ENCODE results near the gene SEPTIN7. TPM values are rescaled to one million over a fixed set of nuclear protein-coding genes. Genes with fewer than 3 reads are reported as not detected.

Gene SEPTIN7
- total and polyA plus RNA-seq, 2 donors from 2014 or later, result 125 to 189 TPM

DNA sequence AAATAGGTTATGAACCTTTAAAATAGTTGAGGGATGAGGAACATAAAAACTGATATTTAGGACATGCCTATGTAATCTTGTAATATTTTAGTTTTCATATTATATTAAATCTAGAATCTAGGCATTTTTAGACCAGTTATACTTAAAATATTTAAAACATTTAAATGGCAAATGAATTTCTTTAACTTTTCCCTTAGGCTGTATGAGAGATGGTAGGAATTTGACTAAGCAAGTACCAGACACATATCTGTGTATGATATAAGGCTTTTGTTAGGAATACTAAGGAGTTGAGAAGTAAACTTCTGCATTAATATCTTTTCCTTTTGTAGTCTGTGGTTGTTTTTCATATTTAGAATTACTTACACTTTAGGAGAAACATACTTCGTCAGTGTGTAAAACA, 25.1 kb downstream of the SEPTIN7 start:
- H3K27me3 ChIP-seq (ENCODE audit: control insufficient read depth, insufficient read depth, low read length), result no peaks in the 10 kb centered on the region
- H3K36me3 ChIP-seq (ENCODE audit: control insufficient read depth in 2 of 3, insufficient read depth in 3 of 3, low read length in 3 of 3), result no peaks in the 10 kb centered on the region
- H3K4me3 ChIP-seq (ENCODE audit: low read length in 3 of 3), result no peak overlapping the region
- H3K27ac ChIP-seq (ENCODE audit: low read depth in 2 of 2, low read length in 2 of 2), result no peak overlapping the region
- no peaks in the 10 kb centered on the region for H3K9me3 ChIP-seq (ENCODE audit: control insufficient read depth in 2 of 3, insufficient read depth in 1 of 3, low read length in 3 of 3)
- peaks cover 0 to 5% (median 0%) of the 10 kb centered on the region in 3 donors for H3K4me1 ChIP-seq (ENCODE audit: control insufficient read depth in 2 of 3, insufficient read depth in 2 of 3, low read depth in 1 of 3, low read length in 3 of 3)
- DNase-seq, result no peak
- H3K9ac ChIP-seq (ENCODE audit: low read length in 3 of 3), result no peak overlapping the region
- intact Hi-C loops (cut with DNase I), result no loop called here
- FAIRE-seq, result no peak
- TF ChIP-seq, protein P1, sequence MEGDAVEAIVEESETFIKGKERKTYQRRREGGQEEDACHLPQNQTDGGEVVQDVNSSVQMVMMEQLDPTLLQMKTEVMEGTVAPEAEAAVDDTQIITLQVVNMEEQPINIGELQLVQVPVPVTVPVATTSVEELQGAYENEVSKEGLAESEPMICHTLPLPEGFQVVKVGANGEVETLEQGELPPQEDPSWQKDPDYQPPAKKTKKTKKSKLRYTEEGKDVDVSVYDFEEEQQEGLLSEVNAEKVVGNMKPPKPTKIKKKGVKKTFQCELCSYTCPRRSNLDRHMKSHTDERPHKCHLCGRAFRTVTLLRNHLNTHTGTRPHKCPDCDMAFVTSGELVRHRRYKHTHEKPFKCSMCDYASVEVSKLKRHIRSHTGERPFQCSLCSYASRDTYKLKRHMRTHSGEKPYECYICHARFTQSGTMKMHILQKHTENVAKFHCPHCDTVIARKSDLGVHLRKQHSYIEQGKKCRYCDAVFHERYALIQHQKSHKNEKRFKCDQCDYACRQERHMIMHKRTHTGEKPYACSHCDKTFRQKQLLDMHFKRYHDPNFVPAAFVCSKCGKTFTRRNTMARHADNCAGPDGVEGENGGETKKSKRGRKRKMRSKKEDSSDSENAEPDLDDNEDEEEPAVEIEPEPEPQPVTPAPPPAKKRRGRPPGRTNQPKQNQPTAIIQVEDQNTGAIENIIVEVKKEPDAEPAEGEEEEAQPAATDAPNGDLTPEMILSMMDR (IDR thresholded peaks at IDR 0.05; ENCODE audit: borderline replicate concordance, extremely low read depth, insufficient read depth), result no peak

DNA sequence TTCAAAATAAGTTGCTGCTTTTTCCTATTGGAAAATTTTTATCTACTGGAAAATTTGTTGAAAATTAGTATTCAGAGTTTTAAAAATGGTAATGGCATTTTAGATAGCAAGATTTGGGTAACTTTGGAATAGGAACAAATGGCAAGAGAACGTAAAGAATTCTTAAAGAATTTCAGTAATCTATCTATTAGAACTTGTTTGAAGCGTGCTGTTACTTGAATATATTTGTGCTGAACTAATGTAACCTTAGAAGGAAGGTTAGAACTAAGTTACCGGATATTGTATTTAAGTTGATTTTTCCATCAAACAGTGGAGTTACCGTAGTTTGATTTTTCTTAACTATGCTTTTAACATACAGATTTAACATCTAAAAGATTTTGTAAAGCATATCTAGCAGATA, 25.9 kb downstream of the SEPTIN7 start:
- peaks cover 0 to 5% (median 0%) of the 10 kb centered on the region in 3 donors for H3K4me1 ChIP-seq (ENCODE audit: control insufficient read depth in 2 of 3, insufficient read depth in 2 of 3, low read depth in 1 of 3, low read length in 3 of 3)
- no peak overlapping the region for H3K9ac ChIP-seq (ENCODE audit: low read length in 3 of 3)
- no peak for FAIRE-seq

DNA sequence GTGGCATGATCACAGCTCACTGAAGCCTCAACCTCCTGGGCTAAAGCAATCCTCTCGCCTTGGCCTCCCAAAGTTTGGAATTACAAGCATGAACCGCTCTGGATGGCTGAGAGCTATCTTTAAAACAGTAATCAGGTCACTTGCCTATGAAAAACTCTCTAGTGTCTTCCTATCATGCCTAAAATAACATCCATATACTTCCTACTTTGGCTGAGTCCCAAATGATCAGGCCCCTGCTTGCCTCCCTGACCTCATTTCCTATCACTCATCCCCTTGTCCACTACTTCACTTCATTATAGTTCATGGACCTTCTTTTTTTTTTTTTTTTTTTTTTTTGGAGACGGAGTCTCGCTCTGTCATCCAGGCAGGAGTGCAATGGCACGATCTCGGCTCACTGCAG, 28.0 kb downstream of the SEPTIN7 start:
- Histone ChIP-seq H3K9me3 (ENCODE audit: control insufficient read depth in 2 of 3, insufficient read depth in 1 of 3, low read length in 3 of 3) (no peaks in the 10 kb centered on the region), H3K4me3 (ENCODE audit: low read length in 3 of 3) (no peak overlapping the region), H3K36me3 (ENCODE audit: control insufficient read depth in 2 of 3, insufficient read depth in 3 of 3, low read length in 3 of 3) (peaks cover 0 to 9% (median 3%) of the 10 kb centered on the region in 3 donors), H3K27ac (ENCODE audit: low read depth in 2 of 2, low read length in 2 of 2) (no peak overlapping the region), H3K27me3 (ENCODE audit: control insufficient read depth, insufficient read depth, low read length) (no peaks in the 10 kb centered on the region), H3K4me1 (ENCODE audit: control insufficient read depth in 2 of 3, insufficient read depth in 2 of 3, low read depth in 1 of 3, low read length in 3 of 3) (peaks cover 0 to 5% (median 0%) of the 10 kb centered on the region in 3 donors), H3K9ac (ENCODE audit: low read length in 3 of 3) (no peak overlapping the region)
- intact Hi-C loops (cut with DNase I), result no loop called here
- TF ChIP-seq, protein P1 (IDR thresholded peaks at IDR 0.05; ENCODE audit: borderline replicate concordance, extremely low read depth, insufficient read depth), result no peak
- DNase-seq (no peak), FAIRE-seq (no peak)

More for the DNA sequence above, 25.9 kb downstream of the SEPTIN7 start:
- Histone ChIP-seq H3K27me3 (ENCODE audit: control insufficient read depth, insufficient read depth, low read length) (no peaks in the 10 kb centered on the region), H3K9me3 (ENCODE audit: control insufficient read depth in 2 of 3, insufficient read depth in 1 of 3, low read length in 3 of 3) (no peaks in the 10 kb centered on the region), H3K36me3 (ENCODE audit: control insufficient read depth in 2 of 3, insufficient read depth in 3 of 3, low read length in 3 of 3) (no peaks in the 10 kb centered on the region), H3K4me3 (ENCODE audit: low read length in 3 of 3) (no peak overlapping the region), H3K27ac (ENCODE audit: low read depth in 2 of 2, low read length in 2 of 2) (no peak overlapping the region)
- DNase-seq, result no peak
- TF ChIP-seq, protein P1 (IDR thresholded peaks at IDR 0.05; ENCODE audit: borderline replicate concordance, extremely low read depth, insufficient read depth), result no peak
- intact Hi-C loops (cut with DNase I), result no loop called here

DNA sequence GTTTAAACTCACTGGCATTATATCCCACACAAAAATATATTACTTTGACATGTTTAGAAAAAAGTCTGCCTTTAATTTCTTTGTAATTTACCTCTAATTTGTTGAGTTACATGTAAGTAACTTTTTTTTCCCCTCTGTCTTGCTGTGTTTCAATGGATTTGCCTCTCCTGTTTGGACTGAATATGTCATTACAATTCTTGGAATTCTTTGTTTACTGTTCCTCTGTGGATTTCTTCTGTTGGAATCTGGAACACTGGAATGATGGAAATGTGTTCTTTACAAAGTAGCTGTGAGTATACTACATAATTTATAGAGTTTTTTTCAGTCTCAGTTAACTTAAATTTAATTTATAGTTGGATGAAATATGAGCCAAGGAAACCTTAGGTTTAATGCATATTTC, 30.4 kb downstream of the SEPTIN7 start:
- Histone ChIP-seq H3K27ac (ENCODE audit: low read depth in 2 of 2, low read length in 2 of 2) (no peak overlapping the region), H3K27me3 (ENCODE audit: control insufficient read depth, insufficient read depth, low read length) (no peaks in the 10 kb centered on the region), H3K4me3 (ENCODE audit: low read length in 3 of 3) (no peak overlapping the region), H3K4me1 (ENCODE audit: control insufficient read depth in 2 of 3, insufficient read depth in 2 of 3, low read depth in 1 of 3, low read length in 3 of 3) (peaks cover 0 to 5% (median 0%) of the 10 kb centered on the region in 3 donors), H3K9me3 (ENCODE audit: control insufficient read depth in 2 of 3, insufficient read depth in 1 of 3, low read length in 3 of 3) (no peaks in the 10 kb centered on the region), H3K9ac (ENCODE audit: low read length in 3 of 3) (no peak overlapping the region), H3K36me3 (ENCODE audit: control insufficient read depth in 2 of 3, insufficient read depth in 3 of 3, low read length in 3 of 3) (peaks cover 0 to 11% (median 4%) of the 10 kb centered on the region in 3 donors)
- peak in 1 of 5 donors; percentile 35 for DNase-seq
- intact Hi-C loops (cut with DNase I), result no loop called here
- no peak for FAIRE-seq
- TF ChIP-seq, protein P1 (IDR thresholded peaks at IDR 0.05; ENCODE audit: borderline replicate concordance, extremely low read depth, insufficient read depth), result no peak

All from kidney (tissue), 14 donors.